Ishikawa (cell line): ENCODE results near the gene TBC1D20.

ENCODE experiments used
- CEBPB ChIP-seq: IDR thresholded peaks from 2 replicates; pipeline ENCODE4 v1.6.1; 2012
- CREB1 ChIP-seq: IDR thresholded peaks from 2 replicates; pipeline ENCODE4 v1.6.1; 2012; ENCODE audit warnings: low read depth
- EP300 ChIP-seq: IDR thresholded peaks from 2 replicates; pipeline ENCODE4 v1.6.1; 2012; ENCODE audit warnings: borderline replicate concordance
- FOXM1 ChIP-seq: IDR thresholded peaks from 2 replicates; pipeline ENCODE4 v1.6.1; 2012; ENCODE audit warnings: low read depth, borderline replicate concordance
- MAX ChIP-seq: IDR thresholded peaks from 2 replicates; pipeline ENCODE4 v1.6.1; 2012
- RAD21 ChIP-seq: IDR thresholded peaks from 2 replicates; pipeline ENCODE4 v1.6.1; 2012; ENCODE audit warnings: low read depth
- REST ChIP-seq: IDR thresholded peaks from 2 replicates; pipeline ENCODE4 v1.6.1; 2012; ENCODE audit warnings: low read depth, mild to moderate bottlenecking
- TAF1 ChIP-seq: IDR thresholded peaks from 2 replicates; pipeline ENCODE4 v1.6.1; 2012; ENCODE audit warnings: low read depth, mild to moderate bottlenecking
- TCF12 ChIP-seq: IDR thresholded peaks from 2 replicates; pipeline ENCODE4 v1.6.1; 2012; ENCODE audit warnings: low read depth
- TEAD4 ChIP-seq: IDR thresholded peaks from 2 replicates; pipeline ENCODE4 v1.6.1; 2012
- YY1 ChIP-seq: IDR thresholded peaks from 2 replicates; pipeline ENCODE4 v1.6.1; 2012; ENCODE audit warnings: low read depth
- ZBTB7A ChIP-seq: IDR thresholded peaks from 2 replicates; pipeline ENCODE4 v1.6.1; 2012; ENCODE audit warnings: low read depth
- TF ChIP-seq, protein P1 (sequence below): IDR thresholded peaks from 2 replicates; pipeline ENCODE4 v1.6.1; 2012

DNA sequence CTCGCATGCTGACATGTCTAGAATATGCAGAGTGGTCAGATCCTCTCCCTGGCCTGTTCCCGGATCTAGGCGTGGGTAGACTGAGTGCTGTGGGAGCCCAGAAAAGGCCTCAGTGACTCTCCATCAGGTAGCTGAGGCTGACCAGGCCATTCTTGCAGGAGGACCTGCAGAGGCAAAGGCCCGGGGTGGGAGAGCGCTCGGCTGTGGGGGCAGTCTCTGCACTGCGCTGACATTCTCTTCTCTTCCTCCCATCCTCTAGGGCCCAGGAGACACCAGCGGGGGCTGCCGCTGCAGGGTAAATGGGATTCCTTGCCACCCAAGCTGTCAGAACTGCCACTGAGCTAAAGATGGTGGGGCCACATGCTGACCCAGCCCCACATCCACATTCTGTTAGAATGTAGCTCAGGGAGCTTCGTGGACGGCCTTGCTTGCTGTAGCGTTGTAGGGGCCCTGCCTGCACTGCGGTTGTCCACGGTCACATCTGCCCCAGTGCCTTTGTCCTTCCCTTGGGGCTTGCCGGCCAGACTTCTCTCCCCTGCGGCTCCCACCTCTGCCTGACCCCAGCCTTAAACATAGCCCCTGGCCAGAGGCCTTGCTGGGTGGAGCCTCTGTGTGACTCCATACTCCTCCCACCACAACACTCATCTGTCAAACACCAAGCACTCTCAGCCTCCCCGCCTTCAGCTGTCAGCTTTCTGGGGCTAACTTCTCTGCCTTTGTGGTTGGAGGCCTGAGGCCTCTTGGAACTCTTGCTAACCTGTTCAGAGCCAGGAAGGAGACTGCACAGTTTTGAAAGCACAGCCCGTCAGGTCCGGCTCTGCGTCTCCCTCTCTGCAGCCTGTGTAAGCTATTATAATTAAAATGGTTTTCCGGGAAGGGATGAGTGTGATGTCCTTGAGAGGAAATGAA is 32.0 kb downstream of the TBC1D20 start:
- TF ChIP-seq REST (no peak), TCF12 (no peak), CREB1 (no peak), TAF1 (no peak), YY1 (no peak), RAD21 (no peak), MAX (no peak), FOXM1 (no peak), CEBPB (no peak), EP300 (no peak), TEAD4 (no peak), ZBTB7A (no peak)
- TF ChIP-seq, protein P1, sequence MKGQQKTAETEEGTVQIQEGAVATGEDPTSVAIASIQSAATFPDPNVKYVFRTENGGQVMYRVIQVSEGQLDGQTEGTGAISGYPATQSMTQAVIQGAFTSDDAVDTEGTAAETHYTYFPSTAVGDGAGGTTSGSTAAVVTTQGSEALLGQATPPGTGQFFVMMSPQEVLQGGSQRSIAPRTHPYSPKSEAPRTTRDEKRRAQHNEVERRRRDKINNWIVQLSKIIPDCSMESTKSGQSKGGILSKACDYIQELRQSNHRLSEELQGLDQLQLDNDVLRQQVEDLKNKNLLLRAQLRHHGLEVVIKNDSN, result no peak
